Hepatocyte (in vitro differentiated cells): ENCODE data around the gene GRN.
"Not testable (repeated sequence)": the region's sequence is repeated elsewhere in the genome, so short reads cannot be mapped to it uniquely, and the experiment has no call there.

ENCODE experiments used
- EZH2 ChIP-seq: fragments of 200-600 bp; sonication (generic); IDR thresholded peaks from 2 replicates; pipeline ENCODE4 v1.6.1; 2016; ENCODE audit warnings: antibody characterized with exemption, mild to moderate bottlenecking, borderline replicate concordance
- EZH2phosphoT487 ChIP-seq: fragments of 200-600 bp; sonication (generic); IDR thresholded peaks from one replicate; pipeline ENCODE4 v1.6.1; 2018; ENCODE audit warnings: antibody characterized with exemption, mild to moderate bottlenecking, low read depth, moderate library complexity; ENCODE audit not compliant: unreplicated experiment, severe bottlenecking
- TF ChIP-seq, protein P1 (sequence below): fragments of 200-600 bp; sonication (generic); IDR thresholded peaks from 2 replicates; pipeline ENCODE4 v1.5.1; 2016; ENCODE audit warnings: antibody characterized with exemption, mild to moderate bottlenecking; ENCODE audit not compliant: poor library complexity

DNA sequence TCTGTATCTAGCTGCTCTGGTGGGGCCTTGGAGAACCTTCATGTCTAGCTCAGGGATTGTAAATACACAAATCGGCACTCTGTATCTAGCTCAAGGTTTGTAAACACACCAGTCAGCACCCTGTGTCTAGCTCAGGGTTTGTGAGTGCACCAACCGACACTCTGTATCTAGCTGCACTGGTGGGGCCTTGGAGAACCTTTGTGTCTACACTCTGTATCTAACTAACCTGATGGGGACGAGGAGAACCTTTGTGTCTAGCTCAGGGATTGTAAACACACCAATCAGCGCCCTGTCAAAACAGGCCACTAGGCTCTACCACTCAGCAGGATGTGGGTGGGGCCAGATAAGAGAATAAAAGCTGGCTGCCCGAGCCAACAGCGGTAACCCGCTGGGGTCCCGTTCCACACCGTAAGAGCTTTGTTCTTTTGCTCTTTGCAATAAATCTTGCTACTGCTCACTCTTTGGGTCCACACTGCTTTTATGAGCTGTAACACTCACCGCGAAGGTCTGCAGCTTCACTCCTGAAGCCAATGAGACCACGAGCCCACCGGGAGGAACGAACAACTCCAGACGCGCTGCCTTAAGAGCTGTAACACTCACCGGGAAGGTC, 24.4 kb downstream of the GRN start:
- TF ChIP-seq, protein P1, sequence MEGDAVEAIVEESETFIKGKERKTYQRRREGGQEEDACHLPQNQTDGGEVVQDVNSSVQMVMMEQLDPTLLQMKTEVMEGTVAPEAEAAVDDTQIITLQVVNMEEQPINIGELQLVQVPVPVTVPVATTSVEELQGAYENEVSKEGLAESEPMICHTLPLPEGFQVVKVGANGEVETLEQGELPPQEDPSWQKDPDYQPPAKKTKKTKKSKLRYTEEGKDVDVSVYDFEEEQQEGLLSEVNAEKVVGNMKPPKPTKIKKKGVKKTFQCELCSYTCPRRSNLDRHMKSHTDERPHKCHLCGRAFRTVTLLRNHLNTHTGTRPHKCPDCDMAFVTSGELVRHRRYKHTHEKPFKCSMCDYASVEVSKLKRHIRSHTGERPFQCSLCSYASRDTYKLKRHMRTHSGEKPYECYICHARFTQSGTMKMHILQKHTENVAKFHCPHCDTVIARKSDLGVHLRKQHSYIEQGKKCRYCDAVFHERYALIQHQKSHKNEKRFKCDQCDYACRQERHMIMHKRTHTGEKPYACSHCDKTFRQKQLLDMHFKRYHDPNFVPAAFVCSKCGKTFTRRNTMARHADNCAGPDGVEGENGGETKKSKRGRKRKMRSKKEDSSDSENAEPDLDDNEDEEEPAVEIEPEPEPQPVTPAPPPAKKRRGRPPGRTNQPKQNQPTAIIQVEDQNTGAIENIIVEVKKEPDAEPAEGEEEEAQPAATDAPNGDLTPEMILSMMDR, result not testable (repeated sequence)
- not testable (repeated sequence) for TF ChIP-seq EZH2, EZH2phosphoT487
